ENCODE results near the gene NSRP1. TPM values are rescaled to one million over a fixed set of nuclear protein-coding genes. Genes with fewer than 3 reads are reported as not detected.
A peak's percentile ranks its signal among the peaks of the same experiment; 100 is the strongest.

The NSRP1 gene
- total and polyA plus RNA-seq, 10 of the 15 experiments (the other 5 are each of a cell fraction or from before 2014, with no cell fraction given): 12.5 to 69.7 (median 37.8) TPM

DNA sequence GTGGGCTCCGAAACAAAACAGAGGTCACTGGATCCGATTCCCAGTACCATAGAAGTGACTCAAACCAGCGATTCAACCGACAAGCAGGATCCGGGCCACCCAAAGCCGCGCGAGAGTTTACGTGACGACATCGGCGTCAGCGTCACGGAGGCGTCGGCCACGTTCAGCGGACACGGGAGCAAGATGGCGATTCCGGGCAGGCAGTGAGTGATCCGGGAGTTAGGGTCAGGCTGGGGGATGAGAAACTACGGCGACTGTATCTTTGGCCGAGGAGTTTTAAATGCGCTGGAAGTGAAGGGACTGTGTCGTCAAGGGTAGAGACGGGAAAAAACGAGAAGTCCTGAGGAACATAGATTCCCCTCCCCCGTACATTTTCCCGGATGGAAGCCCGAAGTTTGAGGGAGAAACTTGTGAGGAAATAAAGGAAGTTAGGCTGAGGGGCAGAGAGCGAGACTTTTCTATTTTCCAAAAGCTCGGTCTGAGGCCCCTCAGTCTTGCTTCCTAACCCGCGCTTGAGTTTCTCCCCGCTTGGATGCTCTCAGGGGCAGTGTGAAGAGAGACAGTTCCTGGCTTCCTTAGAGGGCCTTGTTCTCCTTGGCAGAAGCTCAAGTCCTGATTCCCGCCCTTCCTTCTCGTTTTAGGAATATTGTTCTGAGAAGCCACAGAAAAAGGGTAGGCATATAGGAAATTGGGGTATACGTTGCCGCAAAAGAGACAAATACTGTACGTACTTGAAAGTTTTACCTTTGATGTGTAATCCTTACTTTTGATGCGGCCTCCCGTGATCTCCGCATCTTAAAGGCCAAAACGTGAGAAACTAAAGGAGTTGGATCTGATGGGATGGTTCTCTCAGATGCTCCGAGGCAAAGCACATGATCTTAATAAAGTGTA is at the start of gene NSRP1 (continued):
- TF ChIP-seq MTA3 (IDR thresholded peaks at IDR 0.05; ENCODE audit: borderline replicate concordance, low read length): no peak
- no peak for TF ChIP-seq ATF2 (IDR thresholded peaks at IDR 0.05; ENCODE audit: low read length)
- TF ChIP-seq POLR2AphosphoS5 (IDR thresholded peaks at IDR 0.05; ENCODE audit: low read length): peak; percentile 99
- TF ChIP-seq KAT2A (conservative IDR thresholded peaks at IDR 0.05; ENCODE audit: control insufficient read depth, low read depth, low read length): no peak
- no peak for TF ChIP-seq NFYB (IDR thresholded peaks at IDR 0.05; ENCODE audit: insufficient read depth, low read depth, low read length)
- peak; percentile 84 for TF ChIP-seq POU2F2 (IDR thresholded peaks at IDR 0.05; ENCODE audit: borderline replicate concordance, low read depth, low read length)
- TF ChIP-seq IRF4 (IDR thresholded peaks at IDR 0.05; ENCODE audit: low read depth, low read length): peak; percentile 60; the same call in 1 of the 2 replicates
- TF ChIP-seq TAF1 (IDR thresholded peaks at IDR 0.05; ENCODE audit: borderline replicate concordance, low read depth, low read length): peak; percentile 99
- TF ChIP-seq, protein P1, sequence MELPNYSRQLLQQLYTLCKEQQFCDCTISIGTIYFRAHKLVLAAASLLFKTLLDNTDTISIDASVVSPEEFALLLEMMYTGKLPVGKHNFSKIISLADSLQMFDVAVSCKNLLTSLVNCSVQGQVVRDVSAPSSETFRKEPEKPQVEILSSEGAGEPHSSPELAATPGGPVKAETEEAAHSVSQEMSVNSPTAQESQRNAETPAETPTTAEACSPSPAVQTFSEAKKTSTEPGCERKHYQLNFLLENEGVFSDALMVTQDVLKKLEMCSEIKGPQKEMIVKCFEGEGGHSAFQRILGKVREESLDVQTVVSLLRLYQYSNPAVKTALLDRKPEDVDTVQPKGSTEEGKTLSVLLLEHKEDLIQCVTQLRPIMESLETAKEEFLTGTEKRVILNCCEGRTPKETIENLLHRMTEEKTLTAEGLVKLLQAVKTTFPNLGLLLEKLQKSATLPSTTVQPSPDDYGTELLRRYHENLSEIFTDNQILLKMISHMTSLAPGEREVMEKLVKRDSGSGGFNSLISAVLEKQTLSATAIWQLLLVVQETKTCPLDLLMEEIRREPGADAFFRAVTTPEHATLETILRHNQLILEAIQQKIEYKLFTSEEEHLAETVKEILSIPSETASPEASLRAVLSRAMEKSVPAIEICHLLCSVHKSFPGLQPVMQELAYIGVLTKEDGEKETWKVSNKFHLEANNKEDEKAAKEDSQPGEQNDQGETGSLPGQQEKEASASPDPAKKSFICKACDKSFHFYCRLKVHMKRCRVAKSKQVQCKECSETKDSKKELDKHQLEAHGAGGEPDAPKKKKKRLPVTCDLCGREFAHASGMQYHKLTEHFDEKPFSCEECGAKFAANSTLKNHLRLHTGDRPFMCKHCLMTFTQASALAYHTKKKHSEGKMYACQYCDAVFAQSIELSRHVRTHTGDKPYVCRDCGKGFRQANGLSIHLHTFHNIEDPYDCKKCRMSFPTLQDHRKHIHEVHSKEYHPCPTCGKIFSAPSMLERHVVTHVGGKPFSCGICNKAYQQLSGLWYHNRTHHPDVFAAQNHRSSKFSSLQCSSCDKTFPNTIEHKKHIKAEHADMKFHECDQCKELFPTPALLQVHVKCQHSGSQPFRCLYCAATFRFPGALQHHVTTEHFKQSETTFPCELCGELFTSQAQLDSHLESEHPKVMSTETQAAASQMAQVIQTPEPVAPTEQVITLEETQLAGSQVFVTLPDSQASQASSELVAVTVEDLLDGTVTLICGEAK (IDR thresholded peaks at IDR 0.05; ENCODE audit: borderline replicate concordance): no peak
- TF ChIP-seq RELA (IDR thresholded peaks at IDR 0.05; ENCODE audit: borderline replicate concordance, partially characterized antibody): peak; percentile 22
- TF ChIP-seq, protein P2, sequence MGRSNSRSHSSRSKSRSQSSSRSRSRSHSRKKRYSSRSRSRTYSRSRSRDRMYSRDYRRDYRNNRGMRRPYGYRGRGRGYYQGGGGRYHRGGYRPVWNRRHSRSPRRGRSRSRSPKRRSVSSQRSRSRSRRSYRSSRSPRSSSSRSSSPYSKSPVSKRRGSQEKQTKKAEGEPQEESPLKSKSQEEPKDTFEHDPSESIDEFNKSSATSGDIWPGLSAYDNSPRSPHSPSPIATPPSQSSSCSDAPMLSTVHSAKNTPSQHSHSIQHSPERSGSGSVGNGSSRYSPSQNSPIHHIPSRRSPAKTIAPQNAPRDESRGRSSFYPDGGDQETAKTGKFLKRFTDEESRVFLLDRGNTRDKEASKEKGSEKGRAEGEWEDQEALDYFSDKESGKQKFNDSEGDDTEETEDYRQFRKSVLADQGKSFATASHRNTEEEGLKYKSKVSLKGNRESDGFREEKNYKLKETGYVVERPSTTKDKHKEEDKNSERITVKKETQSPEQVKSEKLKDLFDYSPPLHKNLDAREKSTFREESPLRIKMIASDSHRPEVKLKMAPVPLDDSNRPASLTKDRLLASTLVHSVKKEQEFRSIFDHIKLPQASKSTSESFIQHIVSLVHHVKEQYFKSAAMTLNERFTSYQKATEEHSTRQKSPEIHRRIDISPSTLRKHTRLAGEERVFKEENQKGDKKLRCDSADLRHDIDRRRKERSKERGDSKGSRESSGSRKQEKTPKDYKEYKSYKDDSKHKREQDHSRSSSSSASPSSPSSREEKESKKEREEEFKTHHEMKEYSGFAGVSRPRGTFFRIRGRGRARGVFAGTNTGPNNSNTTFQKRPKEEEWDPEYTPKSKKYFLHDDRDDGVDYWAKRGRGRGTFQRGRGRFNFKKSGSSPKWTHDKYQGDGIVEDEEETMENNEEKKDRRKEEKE (IDR thresholded peaks at IDR 0.05): no peak
- TF ChIP-seq, protein P3, sequence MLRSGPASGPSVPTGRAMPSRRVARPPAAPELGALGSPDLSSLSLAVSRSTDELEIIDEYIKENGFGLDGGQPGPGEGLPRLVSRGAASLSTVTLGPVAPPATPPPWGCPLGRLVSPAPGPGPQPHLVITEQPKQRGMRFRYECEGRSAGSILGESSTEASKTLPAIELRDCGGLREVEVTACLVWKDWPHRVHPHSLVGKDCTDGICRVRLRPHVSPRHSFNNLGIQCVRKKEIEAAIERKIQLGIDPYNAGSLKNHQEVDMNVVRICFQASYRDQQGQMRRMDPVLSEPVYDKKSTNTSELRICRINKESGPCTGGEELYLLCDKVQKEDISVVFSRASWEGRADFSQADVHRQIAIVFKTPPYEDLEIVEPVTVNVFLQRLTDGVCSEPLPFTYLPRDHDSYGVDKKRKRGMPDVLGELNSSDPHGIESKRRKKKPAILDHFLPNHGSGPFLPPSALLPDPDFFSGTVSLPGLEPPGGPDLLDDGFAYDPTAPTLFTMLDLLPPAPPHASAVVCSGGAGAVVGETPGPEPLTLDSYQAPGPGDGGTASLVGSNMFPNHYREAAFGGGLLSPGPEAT (IDR thresholded peaks at IDR 0.05; ENCODE audit: low read depth): peak; percentile 80
- TF ChIP-seq, protein P4, sequence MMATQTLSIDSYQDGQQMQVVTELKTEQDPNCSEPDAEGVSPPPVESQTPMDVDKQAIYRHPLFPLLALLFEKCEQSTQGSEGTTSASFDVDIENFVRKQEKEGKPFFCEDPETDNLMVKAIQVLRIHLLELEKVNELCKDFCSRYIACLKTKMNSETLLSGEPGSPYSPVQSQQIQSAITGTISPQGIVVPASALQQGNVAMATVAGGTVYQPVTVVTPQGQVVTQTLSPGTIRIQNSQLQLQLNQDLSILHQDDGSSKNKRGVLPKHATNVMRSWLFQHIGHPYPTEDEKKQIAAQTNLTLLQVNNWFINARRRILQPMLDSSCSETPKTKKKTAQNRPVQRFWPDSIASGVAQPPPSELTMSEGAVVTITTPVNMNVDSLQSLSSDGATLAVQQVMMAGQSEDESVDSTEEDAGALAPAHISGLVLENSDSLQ (IDR thresholded peaks at IDR 0.05): peak; percentile 73
- peak; percentile 64; the same call in 1 of the 2 replicates for TF ChIP-seq MXI1 (IDR thresholded peaks at IDR 0.05; ENCODE audit: low read depth, low read length)
- peak; percentile 36; the same call in 1 of the 2 replicates for TF ChIP-seq RUNX3 (IDR thresholded peaks at IDR 0.05; ENCODE audit: low read length)
- peak; percentile 67 for TF ChIP-seq BRCA1 (IDR thresholded peaks at IDR 0.05; ENCODE audit: low read depth, low read length)
- TF ChIP-seq WRNIP1 (IDR thresholded peaks at IDR 0.05; ENCODE audit: borderline replicate concordance, low read depth, low read length): 0 out of 2 replicates have a peak, but pooled peaks have one; percentile 45
